GM21786 (cell line): ENCODE measurements around the gene MBOAT1.

Experiments
- ATAC-seq: cut with Tn5 transposase; IDR thresholded peaks from one replicate; pipeline ENCODE4 v1.9.1; 2021; ENCODE audit not compliant: unreplicated experiment

MBOAT1 gene

GRCh38 chr6:20112241-20112640, 100.0 kb downstream of the MBOAT1 start:
- no peak for ATAC-seq

GRCh38 chr6:20110478-20110877, 101.8 kb downstream of the MBOAT1 start:
- no peak for ATAC-seq

GRCh38 chr6:20109526-20109925, 102.7 kb downstream of the MBOAT1 start:
- no peak for ATAC-seq

GRCh38 chr6:20105838-20106237, 106.4 kb downstream of the MBOAT1 start:
- no peak for ATAC-seq

GRCh38 chr6:20104696-20105095, 107.6 kb downstream of the MBOAT1 start:
- ATAC-seq, result no peak

GRCh38 chr6:20102397-20103073, 109.7 kb downstream of the MBOAT1 start:
- ATAC-seq, result no peak

GRCh38 chr6:20099156-20099555, 113.1 kb downstream of the MBOAT1 start:
- no peak for ATAC-seq

GRCh38 chr6:20098267-20098876, 113.9 kb downstream of the MBOAT1 start:
- no peak for ATAC-seq

GRCh38 chr6:20096536-20096935, 115.7 kb downstream of the MBOAT1 start:
- ATAC-seq, result no peak

- no peak for ATAC-seq
Measured at GRCh38 chr6:20095436-20095835, 116.8 kb downstream of the MBOAT1 start.

- peak; percentile 55 for ATAC-seq
Measured at GRCh38 chr6:20092071-20092566, 120.2 kb downstream of the MBOAT1 start.

- ATAC-seq, result no peak
Measured at GRCh38 chr6:20086992-20087391, 125.3 kb downstream of the MBOAT1 start.

GRCh38 chr6:20085817-20086216, 126.5 kb downstream of the MBOAT1 start:
- ATAC-seq, result no peak

GRCh38 chr6:20084411-20084810, 127.9 kb downstream of the MBOAT1 start:
- no peak for ATAC-seq

GRCh38 chr6:20071998-20072397, 140.3 kb downstream of the MBOAT1 start:
- no peak for ATAC-seq

- ATAC-seq, result no peak
Measured at GRCh38 chr6:20070047-20070446, 142.2 kb downstream of the MBOAT1 start.

- no peak for ATAC-seq
Measured at GRCh38 chr6:20069021-20069522, 143.2 kb downstream of the MBOAT1 start.

GRCh38 chr6:20068421-20068988, 143.8 kb downstream of the MBOAT1 start:
- ATAC-seq, result no peak

- ATAC-seq, result no peak
Measured at GRCh38 chr6:20061952-20062351, 150.3 kb downstream of the MBOAT1 start.

- no peak for ATAC-seq
Measured at GRCh38 chr6:20060252-20060651, 152.0 kb downstream of the MBOAT1 start.

GRCh38 chr6:20058912-20059311, 153.4 kb downstream of the MBOAT1 start:
- ATAC-seq, result peak; percentile 49
